DMS53 treated with DMSO at 0.1 percent for 48 hours (cell line): Measurements from ENCODE around the gene A1BG.

Experiments
- DNase-seq: peaks from one replicate; lab custom pipeline; 2025; ENCODE audit not compliant: unreplicated experiment; lab: John Stamatoyannopoulos, UW

The A1BG gene

GRCh38 chr19:58304255-58304654, 49.0 kb downstream of the A1BG start:
- DNase-seq = no peak

DNA sequence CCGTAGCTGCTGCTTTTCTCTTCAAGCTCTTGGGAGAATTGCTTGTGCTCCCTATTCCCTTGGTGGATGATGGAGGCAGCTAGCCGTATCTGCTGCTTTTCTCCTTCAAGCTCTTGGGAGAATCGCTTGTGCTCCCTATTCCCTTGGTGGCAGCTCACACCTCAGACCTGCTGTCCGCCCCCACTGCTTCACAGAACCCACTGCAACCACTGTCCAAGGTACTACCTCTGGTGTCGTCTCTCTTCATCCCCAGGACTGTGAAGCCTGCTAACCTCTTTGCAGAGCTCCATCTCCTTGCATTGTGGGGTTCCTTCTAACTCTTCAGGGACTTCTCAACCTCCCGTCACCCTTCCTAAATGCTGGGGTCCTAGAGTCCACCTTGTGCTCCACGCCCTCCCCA, 52.7 kb downstream of the A1BG start:
- DNase-seq = no peak

GRCh38 chr19:58296104-58296503, 57.2 kb downstream of the A1BG start:
- DNase-seq = no peak
